Left renal cortex interstitium (tissue), 4 donors: ENCODE results near the gene SREK1. TPM values are rescaled to one million over a fixed set of nuclear protein-coding genes. Genes with fewer than 3 reads are reported as not detected.
"Not testable (repeated sequence)": the region's sequence is repeated elsewhere in the genome, so short reads cannot be mapped to it uniquely, and the experiment has no call there.

Source experiments
- DNase-seq, 4 donors: peaks; one replicate each; pipeline ENCODE4 v3.0.0-alpha.2; 2013; ENCODE audit warnings: low read depth in 4 of 4, low spot score in 2 of 4, missing footprints in 1 of 4
- polyA plus RNA-seq, 4 donors: library from polyadenylated mRNA; unstranded; fragments of 120-200 nt; gene quantifications; one replicate each; pipeline ENCODE4 v1.2.1, GENCODE V29; 2013; ENCODE audit not compliant: insufficient read length in 4 of 4

SREK1 gene
- 100 to 1,000 TPM; 133 to 212 (median 165) TPM for polyA plus RNA-seq

DNA sequence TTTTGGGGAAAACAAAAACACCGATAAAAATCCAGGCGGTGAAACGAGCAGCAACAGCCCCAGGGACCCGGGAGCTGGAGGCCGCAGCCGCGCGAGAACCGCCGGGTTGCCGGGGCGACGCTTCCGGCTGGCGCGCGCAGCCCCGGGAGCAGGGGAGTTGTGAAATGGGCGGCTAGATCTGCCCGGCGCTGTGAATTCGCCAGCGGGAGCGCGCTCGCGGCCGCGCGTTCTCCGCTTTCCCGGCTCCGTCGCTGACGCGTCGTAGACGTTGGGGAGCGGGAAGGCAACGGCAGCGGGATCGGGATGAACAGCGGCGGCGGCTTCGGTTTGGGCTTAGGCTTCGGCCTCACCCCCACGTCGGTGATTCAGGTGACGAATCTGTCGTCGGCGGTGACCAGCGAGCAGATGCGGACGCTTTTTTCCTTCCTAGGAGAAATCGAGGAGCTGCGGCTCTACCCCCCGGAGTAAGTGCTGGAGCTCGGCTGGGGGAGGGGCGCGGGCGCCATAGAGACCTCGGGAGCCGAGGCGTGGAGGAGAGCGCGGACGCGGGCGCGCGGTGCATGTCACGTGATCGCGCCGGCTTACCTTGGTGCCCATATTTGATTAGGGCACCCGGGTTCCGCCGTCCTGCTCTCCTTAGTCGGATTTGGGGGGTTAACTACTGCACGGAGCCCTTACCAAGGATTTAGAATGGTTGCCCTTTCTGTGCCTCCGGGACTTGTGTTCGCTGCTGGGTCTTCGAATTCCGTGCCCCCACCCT is at the start of gene SREK1:
Gene SREK1, plus strand, starts transcription at position 227 of the 760 bp plus-strand sequence. Its CDS starts 77 bp downstream, at position 304.
- DNase-seq: peak; percentile 91 to 96 (median 93)

DNA sequence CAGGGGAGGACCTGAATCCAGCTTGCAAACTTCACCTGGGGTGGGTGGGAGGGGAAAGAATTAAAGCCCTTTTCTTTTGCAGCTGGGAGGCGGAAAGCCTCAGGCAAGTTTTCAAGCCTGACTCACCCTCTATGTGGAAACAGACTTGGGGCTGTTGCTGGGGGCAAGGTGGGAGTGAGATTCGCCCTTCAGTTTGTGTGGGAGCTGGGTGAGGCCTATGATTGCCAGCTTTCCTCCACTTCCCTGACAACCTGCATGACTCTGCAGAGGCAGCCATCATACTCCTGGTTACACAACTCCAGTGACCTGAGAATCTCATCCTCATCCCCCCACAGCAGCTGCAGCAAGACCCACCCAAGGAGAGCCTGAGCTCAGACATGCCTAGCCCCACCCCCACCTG is 43.2 kb upstream of the SREK1 start:
- DNase-seq: no peak

DNA sequence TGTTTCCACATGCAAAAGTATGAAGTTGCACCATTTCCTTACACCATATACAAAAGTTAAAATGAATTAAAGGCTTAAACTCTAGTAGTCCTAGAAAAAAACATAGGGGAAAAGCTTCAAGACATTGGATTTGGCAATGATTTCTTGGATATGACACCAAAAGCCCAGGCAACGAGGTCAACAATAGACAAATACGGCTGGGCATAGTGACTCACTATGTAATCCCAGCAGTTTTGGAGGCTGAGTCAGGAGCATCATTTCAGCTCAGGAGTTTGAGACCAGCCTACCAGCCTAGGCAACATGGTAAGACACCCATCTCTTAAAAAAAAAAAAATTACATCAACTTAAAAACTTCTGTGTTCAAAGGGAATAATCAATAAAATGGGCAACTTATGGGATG is 30.9 kb upstream of the SREK1 start:
- DNase-seq: no peak

- no peak for DNase-seq
Observed at GRCh38 chr5:66118304-66118703, 25.8 kb upstream of the SREK1 start.

DNA sequence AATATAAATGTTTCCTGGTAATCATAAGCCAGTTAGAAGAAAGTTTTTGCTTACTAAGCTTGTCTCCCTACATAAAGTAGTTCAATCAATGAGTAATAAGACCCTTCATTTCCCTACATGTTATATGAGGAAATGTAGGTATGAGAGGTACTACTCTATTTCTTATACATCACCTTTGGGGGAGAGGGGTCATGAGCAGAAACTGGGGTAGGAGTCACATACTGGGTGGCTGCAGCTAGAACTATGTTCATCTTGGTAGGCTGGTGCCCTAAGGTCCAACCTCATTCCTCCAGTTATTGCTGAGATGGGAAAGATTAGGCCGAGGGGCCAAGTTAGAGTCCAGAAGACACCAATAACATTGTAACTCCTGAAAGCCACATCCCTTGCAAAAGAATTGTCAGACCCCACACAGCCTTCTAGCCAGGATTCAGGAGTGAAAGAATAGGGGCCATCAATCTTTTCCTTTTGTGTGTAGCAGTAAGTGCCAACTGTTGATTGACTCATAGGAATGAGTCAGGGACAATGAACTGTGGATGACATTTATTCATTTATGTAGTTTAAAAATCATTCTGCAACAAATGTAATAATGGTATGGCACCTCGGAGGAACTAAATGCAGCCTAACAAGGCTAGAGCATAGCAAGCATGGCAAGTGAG is 21.6 kb upstream of the SREK1 start:
- DNase-seq: no peak

GRCh38 chr5:66129144-66129543 is 15.0 kb upstream of the SREK1 start:
- no peak for DNase-seq

DNA sequence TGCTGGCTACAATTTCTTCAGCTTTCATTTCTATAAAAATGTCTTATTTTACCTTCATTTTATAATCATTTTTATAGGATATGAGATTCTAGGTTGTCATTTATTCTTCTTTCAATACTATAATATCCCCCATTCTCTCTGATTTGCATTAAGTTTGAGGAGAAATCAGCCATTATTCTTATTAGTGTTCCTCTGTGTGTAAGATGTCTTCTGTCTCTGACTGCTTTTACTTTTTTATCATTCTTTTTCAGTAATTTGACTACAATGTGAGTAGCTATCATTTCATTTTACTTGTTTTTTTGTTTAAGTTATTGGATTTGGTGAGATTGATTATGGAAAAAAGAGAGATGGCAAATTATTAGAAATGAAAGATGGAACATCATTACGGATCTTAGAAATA is 13.6 kb upstream of the SREK1 start:
- no peak for DNase-seq

DNA sequence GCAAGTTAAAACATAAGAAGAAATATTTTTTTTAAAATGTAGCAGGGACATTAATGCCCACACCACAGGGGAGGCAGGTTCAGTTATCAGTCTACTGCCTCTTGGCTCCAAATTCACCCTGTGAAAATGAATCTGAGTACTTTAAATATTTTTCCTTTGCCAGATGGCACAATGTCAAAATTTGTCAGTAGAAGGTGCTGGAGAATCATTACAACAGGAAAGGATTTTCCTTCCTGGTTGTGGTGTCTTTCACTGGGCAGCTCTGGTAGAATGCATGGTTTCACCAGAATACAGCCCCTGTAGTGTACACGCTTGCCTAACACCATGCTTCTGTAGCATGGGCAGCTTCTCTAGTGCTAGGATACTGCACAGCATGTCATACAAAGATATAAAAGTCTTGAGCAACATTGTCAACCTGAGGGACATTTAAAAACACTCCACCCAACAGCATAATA is 9.7 kb upstream of the SREK1 start:
- no peak for DNase-seq

GRCh38 chr5:66136053-66136452 is 8.0 kb upstream of the SREK1 start:
- DNase-seq: no peak

DNA sequence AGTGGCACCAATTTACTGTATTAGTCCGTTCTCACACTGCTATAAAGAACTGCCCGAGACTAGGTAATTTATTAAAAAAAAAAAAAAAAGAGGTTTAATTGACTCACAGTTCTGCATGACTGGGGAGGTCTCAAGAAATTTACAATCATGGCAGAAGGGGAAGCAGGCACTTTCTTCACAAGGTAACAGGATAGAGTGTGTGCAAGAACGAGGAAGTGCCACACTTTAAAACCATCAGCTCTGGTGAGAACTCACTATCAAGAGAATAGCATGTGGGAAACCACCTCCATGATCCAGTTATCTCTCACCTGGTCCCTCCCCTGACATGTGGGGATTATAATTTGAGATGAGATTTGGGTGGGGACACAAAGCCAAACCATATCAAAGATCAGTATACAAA is 7.2 kb upstream of the SREK1 start:
- not testable (repeated sequence) for DNase-seq

- no peak for DNase-seq
Observed at GRCh38 chr5:66138637-66139317, 5.3 kb upstream of the SREK1 start.

DNA sequence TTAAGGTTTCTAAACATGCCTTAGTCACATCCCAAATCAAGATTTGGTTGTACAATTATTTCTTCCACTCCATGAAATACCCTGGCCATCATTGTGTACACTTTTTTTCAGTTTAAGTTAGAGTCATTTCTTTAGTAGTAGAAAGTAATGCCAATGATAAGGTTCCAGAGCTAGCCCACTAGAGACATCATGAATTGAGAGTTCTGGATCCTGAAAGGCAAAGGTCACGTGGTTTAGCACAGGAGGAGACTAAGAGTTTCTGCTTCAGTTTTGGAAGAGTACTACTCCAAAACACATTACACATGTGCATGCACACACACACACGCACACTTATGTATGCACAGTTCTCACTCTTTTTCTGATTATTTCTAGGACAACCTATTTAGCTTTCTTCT is 4.8 kb upstream of the SREK1 start:
- no peak for DNase-seq

GRCh38 chr5:66142417-66142816 is 1.7 kb upstream of the SREK1 start:
- no peak for DNase-seq

- DNase-seq: peak in 1 of 4 donors; percentile 81
Observed at GRCh38 chr5:66143473-66144073, 527 bp upstream of the SREK1 start.

DNA sequence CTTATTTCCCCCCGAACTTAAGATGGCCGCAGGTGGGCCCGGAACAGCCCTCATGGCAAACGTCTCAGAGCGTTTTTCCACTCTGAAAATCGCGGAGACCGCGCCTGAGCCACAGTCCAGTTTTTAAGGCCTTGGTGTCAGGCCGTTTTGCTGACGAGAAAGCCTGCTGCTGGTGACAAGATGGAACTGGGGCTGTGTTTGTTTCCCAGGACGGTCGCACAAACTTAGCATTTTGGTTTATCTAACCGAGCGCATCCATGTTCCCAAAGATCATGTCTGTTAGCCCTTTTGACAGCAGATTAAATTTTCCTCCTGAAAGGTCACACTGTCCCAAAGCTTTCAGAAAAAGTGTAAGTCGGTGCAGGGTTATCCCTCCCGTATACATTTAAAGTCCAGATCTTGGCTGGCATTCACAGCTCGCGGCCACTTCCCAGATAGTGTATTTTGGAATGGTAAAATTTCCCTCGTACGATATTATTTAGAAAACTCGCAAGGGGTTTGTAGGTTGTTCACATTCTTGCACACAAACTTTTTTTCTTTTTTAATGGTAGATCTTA is 812 bp downstream of the SREK1 start:
- DNase-seq: peak in 3 of 4 donors; percentile 75 to 92 (median 84)

DNA sequence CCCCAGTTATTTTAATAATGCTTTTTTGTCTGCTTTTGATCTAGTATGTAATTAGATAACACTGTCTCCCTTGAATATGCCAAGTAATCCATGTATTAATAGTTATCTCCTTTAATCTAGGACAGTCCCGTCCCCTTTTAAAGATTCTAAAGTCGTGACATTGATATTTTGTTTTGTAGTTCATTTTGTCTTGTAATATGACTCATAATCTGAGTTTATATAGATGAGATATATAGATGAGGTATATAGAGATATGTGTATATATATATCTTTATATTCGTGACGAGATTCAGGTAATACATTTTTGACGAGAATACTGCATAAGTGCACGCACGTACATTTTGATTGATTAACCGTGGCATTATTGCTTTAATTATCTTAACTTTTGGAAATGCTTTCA is 1.6 kb downstream of the SREK1 start:
- DNase-seq: no peak

DNA sequence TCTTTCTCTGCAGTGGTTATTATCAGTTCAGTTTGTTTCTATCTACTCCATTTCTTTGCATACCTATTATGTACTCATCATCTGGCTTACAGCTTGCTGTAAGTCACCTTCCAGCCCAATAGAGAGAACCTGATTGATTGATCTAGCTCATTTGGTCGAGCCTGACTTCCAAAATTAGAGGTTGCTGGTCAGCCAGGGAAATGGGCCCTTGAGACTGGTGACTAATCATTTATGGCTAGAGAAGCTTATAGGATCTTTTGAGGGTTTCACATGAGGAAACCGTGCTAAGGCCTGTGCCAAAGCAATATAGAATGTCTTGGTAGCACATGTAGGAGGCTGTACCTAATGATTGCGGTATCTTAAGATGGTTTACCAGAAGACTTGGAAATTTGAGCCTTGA is 5.8 kb downstream of the SREK1 start:
- no peak for DNase-seq

GRCh38 chr5:66151030-66151429 is 6.9 kb downstream of the SREK1 start:
- DNase-seq: no peak

DNA sequence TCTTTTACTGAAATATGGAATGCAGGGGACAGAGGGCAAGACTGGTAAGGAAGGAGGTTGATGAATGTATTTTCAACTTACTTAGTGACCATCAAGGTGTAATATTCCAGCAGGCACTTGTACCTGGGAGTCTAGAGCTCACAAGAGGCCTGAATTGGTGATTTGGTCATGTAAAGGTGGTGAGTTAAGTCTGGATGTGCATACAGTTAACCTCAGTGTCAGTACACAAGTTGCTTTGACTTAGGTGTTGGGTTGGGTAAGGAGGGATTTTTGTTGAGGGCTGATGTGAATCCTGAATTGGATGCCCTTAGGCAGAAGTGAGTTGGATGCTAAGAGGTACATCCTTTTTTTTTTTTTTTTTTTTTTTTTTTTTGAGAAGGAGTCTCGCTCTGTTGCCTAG is 7.4 kb downstream of the SREK1 start:
- DNase-seq: no peak

DNA sequence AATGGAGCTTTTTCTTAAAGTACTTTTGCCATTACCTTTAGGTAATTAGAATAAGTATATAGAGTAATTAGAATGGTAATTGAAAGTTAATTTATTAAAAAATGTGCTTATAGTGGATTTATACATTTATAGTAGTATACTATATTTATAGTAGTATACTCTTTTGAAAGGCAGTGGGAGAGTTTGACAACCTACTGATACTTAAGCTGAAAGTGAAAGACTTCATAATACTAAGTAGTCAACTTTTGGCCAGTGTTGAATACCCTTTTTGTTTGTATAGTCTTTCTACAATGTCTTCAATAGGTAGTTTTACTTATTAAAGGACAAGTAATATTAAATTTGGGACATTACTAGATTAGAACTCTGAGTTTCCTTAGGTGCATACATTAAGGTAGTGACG is 12.9 kb downstream of the SREK1 start:
- no peak for DNase-seq

DNA sequence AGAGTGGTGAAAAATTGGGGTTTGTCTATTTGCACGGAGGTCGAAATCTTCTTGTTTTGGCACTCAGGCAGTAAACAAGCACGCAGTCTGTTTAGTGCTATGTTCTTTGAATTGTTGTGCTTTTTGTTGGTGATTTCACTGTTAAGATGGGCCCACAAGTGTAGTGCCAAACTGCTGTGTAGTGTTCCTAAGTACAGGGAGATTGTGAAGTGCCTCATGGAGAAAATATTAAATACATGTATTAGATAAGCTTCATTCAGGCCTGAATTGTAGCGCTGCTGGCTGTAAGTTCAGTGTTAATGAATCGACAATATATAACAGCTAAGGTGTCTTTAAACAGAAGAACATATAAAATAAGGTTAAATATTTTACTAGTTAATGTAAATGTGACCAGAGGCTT is 17.3 kb downstream of the SREK1 start:
- DNase-seq: no peak
